HepG2 (cell line): Measurements from ENCODE around the gene TNP2. TPM values are rescaled to one million over a fixed set of nuclear protein-coding genes. Genes with fewer than 3 reads are reported as not detected.

ENCODE experiments used
- HMG20A ChIP-seq: IDR thresholded peaks from 2 replicates; pipeline ENCODE4 v1.6.1; 2016; ENCODE audit warnings: borderline replicate concordance
- HMGXB4 ChIP-seq, 2 experiments: sonication (generic) in 1 of 2; formaldehyde crosslinking in 1 of 2; IDR thresholded peaks; 2 replicates each; pipeline versions ENCODE4 v1.4.0 to v1.6.1; 2018 to 2020; ENCODE audit warnings: missing genetic modification reagents in 2 of 2, borderline replicate concordance in 1 of 2, low read depth in 1 of 2, mild to moderate bottlenecking in 1 of 2, missing biosample characterization in 1 of 2
- MAFF ChIP-seq: IDR thresholded peaks from 2 replicates; pipeline ENCODE4 v1.6.1; 2011; ENCODE audit warnings: low read depth, low read length, improper control_type of control experiment
- MIER2 ChIP-seq: IDR thresholded peaks from 2 replicates; pipeline ENCODE4 v1.6.1; 2016; ENCODE audit warnings: missing biosample characterization, missing genetic modification reagents
- NCOA2 ChIP-seq: sonication (generic); formaldehyde crosslinking; IDR thresholded peaks from 2 replicates; pipeline ENCODE4 v1.8.0; 2022; ENCODE audit warnings: inconsistent platforms
- NFATC3 ChIP-seq: sonication (generic); formaldehyde crosslinking; IDR thresholded peaks from 2 replicates; pipeline ENCODE4 v1.5.1; 2020; ENCODE audit warnings: mild to moderate bottlenecking, missing genetic modification reagents
- NFIC ChIP-seq: IDR thresholded peaks from 2 replicates; pipeline ENCODE4 v1.6.1; 2012; ENCODE audit warnings: mild to moderate bottlenecking, low read length, inconsistent platforms
- NR3C1 ChIP-seq: sonication (generic); formaldehyde crosslinking; IDR thresholded peaks from 2 replicates; pipeline ENCODE4 v1.4.0; 2020; ENCODE audit warnings: missing genetic modification reagents
- PITX1 ChIP-seq: sonication (generic); formaldehyde crosslinking; IDR thresholded peaks from 2 replicates; pipeline ENCODE4 v1.5.1; 2020; ENCODE audit warnings: mild to moderate bottlenecking, missing genetic modification reagents
- RNF219 ChIP-seq: sonication (generic); formaldehyde crosslinking; IDR thresholded peaks from 2 replicates; pipeline ENCODE4 v1.5.0; 2020; ENCODE audit warnings: mild to moderate bottlenecking, missing genetic modification reagents
- SKIL ChIP-seq: sonication (generic); formaldehyde crosslinking; IDR thresholded peaks from 2 replicates; pipeline ENCODE4 v1.8.0; 2022; ENCODE audit warnings: missing genetic modification reagents, mild to moderate bottlenecking, moderate library complexity, borderline replicate concordance
- SMAD1 ChIP-seq: sonication (generic); formaldehyde crosslinking; IDR thresholded peaks from 2 replicates; pipeline ENCODE4 v1.4.0; 2020; ENCODE audit warnings: missing genetic modification reagents, low read depth, mild to moderate bottlenecking, borderline replicate concordance
- TBX3 ChIP-seq: fragments of 450-650 bp; IDR thresholded peaks from 2 replicates; pipeline ENCODE4 v1.6.1; 2017; ENCODE audit warnings: antibody characterized with exemption, mild to moderate bottlenecking, inconsistent platforms, borderline replicate concordance
- TCF7 ChIP-seq: sonication (generic); IDR thresholded peaks from 2 replicates; pipeline ENCODE4 v1.6.1; 2016; ENCODE audit warnings: antibody characterized with exemption, low read depth
- YEATS2 ChIP-seq: sonication (generic); formaldehyde crosslinking; IDR thresholded peaks from 2 replicates; pipeline ENCODE4 v1.4.0; 2020; ENCODE audit warnings: missing genetic modification reagents, borderline replicate concordance
- ZC3H13 ChIP-seq: sonication (generic); formaldehyde crosslinking; IDR thresholded peaks from 2 replicates; pipeline ENCODE4 v1.8.1; 2023; ENCODE audit warnings: mild to moderate bottlenecking, missing genetic modification reagents, moderate library complexity
- ZMYM3 ChIP-seq: sonication (generic); formaldehyde crosslinking; IDR thresholded peaks from 2 replicates; pipeline ENCODE4 v1.5.1; 2020; ENCODE audit warnings: mild to moderate bottlenecking, missing genetic modification reagents
- ZNF280B ChIP-seq: sonication (generic); formaldehyde crosslinking; IDR thresholded peaks from 2 replicates; pipeline ENCODE4 v1.5.0; 2020; ENCODE audit warnings: missing genetic modification reagents, mild to moderate bottlenecking, borderline replicate concordance
- ZNF329 ChIP-seq: sonication (generic); formaldehyde crosslinking; IDR thresholded peaks from 2 replicates; pipeline ENCODE4 v1.9.0; 2021; ENCODE audit warnings: low read depth, mild to moderate bottlenecking, missing genetic modification reagents
- ZNF451 ChIP-seq: sonication (generic); formaldehyde crosslinking; IDR thresholded peaks from 2 replicates; pipeline ENCODE4 v1.5.0; 2020; ENCODE audit warnings: mild to moderate bottlenecking, missing genetic modification reagents
- ZNF883 ChIP-seq: sonication (generic); formaldehyde crosslinking; IDR thresholded peaks from 2 replicates; pipeline ENCODE4 v1.5.1; 2020; ENCODE audit warnings: mild to moderate bottlenecking, missing genetic modification reagents; ENCODE audit errors: not compliant biosample characterization
- polyA plus RNA-seq, 8 experiments: library from polyadenylated mRNA; depleted of rRNA in 3 of 8; stranded (reverse) in 7 of 8; unstranded in 1 of 8; fragments of >200 nt; fragmentation: Illumina TruSeq in 4 of 8; extraction: Trizol in 4 of 8; gene quantifications; 2 replicates each; pipeline versions ENCODE4 v1.2.1 to v1.2.3, GENCODE V29; 2011 to 2016; ENCODE audit warnings: low read depth in 4 of 8, missing spikeins in 1 of 8, mixed read lengths in 1 of 8; ENCODE audit not compliant: insufficient read depth in 1 of 8
- total RNA-seq, 5 experiments: library from RNA; depleted of rRNA; stranded (reverse); fragments of >200 nt; fragmentation: Illumina TruSeq; extraction: Trizol; gene quantifications; 2 replicates each; pipeline ENCODE4 v1.2.3, GENCODE V29; 2016; ENCODE audit warnings: low read depth in 1 of 5

Gene TNP2
- total and polyA plus RNA-seq, 2 of the 13 experiments (the other 11 are each of a cell fraction or from before 2014, with no cell fraction given) = not detected

GRCh38 chr16:11312718-11313492 lies 43.8 kb upstream of the TNP2 start (continued):
- TF ChIP-seq ZNF329 (CRISPR knock-in tag) = no peak
- TF ChIP-seq HMG20A (CRISPR knock-in tag) = peak; percentile 33; the same call in 1 of the 2 replicates
- TF ChIP-seq PITX1 (CRISPR knock-in tag) = 0 out of 2 replicates have a peak, but pooled peaks have one; percentile 26
- peak; percentile 38; the same call in 1 of the 2 replicates for TF ChIP-seq MIER2 (CRISPR knock-in tag)
- TF ChIP-seq ZC3H13 (CRISPR knock-in tag) = 0 out of 2 replicates have a peak, but pooled peaks have one; percentile 24
- no peak for TF ChIP-seq TBX3
- no peak for TF ChIP-seq MAFF
- TF ChIP-seq NFATC3 (CRISPR knock-in tag) = 0 out of 2 replicates have a peak, but pooled peaks have one; percentile 79
- peak; percentile 67; the same call in 1 of the 2 replicates for TF ChIP-seq ZNF280B
- no peak for TF ChIP-seq RNF219 (CRISPR knock-in tag)
- TF ChIP-seq NFIC = no peak
- no peak for TF ChIP-seq NCOA2 (CRISPR knock-in tag)
- TF ChIP-seq HMGXB4 (CRISPR knock-in tag; IDR thresholded peaks at IDR 0.05; ENCODE audit: borderline replicate concordance in 1 of 2, low read depth in 1 of 2) = 0 out of 4 replicates have a peak, but pooled peaks of 1 of the 2 experiments have one; percentile 56
- TF ChIP-seq SMAD1 (CRISPR knock-in tag) = 0 out of 2 replicates have a peak, but pooled peaks have one; percentile 41
- TF ChIP-seq SKIL = no peak
- TF ChIP-seq ZNF451 (CRISPR knock-in tag) = no peak
- TF ChIP-seq TCF7 = no peak
- TF ChIP-seq NR3C1 (CRISPR knock-in tag) = 0 out of 2 replicates have a peak, but pooled peaks have one; percentile 58
- peak; percentile 53; the same call in 1 of the 2 replicates for TF ChIP-seq YEATS2 (CRISPR knock-in tag)
- peak; percentile 32; the same call in 1 of the 2 replicates for TF ChIP-seq ZMYM3 (CRISPR knock-in tag)
- peak; percentile 34 for TF ChIP-seq ZNF883 (CRISPR knock-in tag)
